Measurements from ENCODE around the gene KLF4. TPM values are rescaled to one million over a fixed set of nuclear protein-coding genes. Genes with fewer than 3 reads are reported as not detected.

Gene KLF4
- polyA plus RNA-seq, 1 donor (not counting 4 experiments of a cell fraction or from before 2014, with no cell fraction given), result 37.1 TPM

GRCh38 chr9:107443786-107444185, 45.8 kb downstream of the KLF4 start:
- H3K27me3 ChIP-seq (ENCODE audit: control insufficient read depth, extremely low read depth, insufficient read depth, low read length), result no peaks in the 10 kb centered on the region
- no peaks in the 10 kb centered on the region for H4K20me1 ChIP-seq (ENCODE audit: control insufficient read depth, extremely low read depth, insufficient read depth, low read length)
- no peaks in the 10 kb centered on the region for H3K9me1 ChIP-seq (ENCODE audit: control insufficient read depth, extremely low read depth, insufficient read depth, low read length)
- H3K4me2 ChIP-seq (ENCODE audit: control insufficient read depth, extremely low read depth, insufficient read depth, low read depth, low read length), result no peak overlapping the region
- H3K4me3 ChIP-seq (ENCODE audit: control insufficient read depth in 2 of 3, extremely low read depth in 1 of 3, insufficient read depth in 2 of 3, low read depth in 1 of 3, low read length in 3 of 3), result no peak overlapping the region
- FAIRE-seq, result no peak
- TF ChIP-seq EZH2 (IDR thresholded peaks at IDR 0.05; ENCODE audit: low read length), result no peak
- TF ChIP-seq CTCF (optimal IDR thresholded peaks at IDR 0.05 in 1 of 3, IDR thresholded peaks at IDR 0.05 in 1 of 3, conservative IDR thresholded peaks at IDR 0.05 in 1 of 3; ENCODE audit: extremely low read depth in 1 of 3, insufficient read depth in 2 of 3, low read length in 3 of 3), result no peak
- no peak overlapping the region for H3K27ac ChIP-seq (ENCODE audit: control insufficient read depth, insufficient read depth, low read length)
- dilution Hi-C loops (cut with MboI; ENCODE audit: extremely low pct_ligation_motif_present, low sequenced_read_pairs), result no loop called here
- no peak overlapping the region for H2AFZ ChIP-seq (ENCODE audit: control insufficient read depth, low read length)
- H3K4me1 ChIP-seq (ENCODE audit: control insufficient read depth, extremely low read depth, insufficient read depth, low read length), result peaks cover 14% of the 10 kb centered on the region
- H3K36me3 ChIP-seq (ENCODE audit: control insufficient read depth in 2 of 2, extremely low read depth in 1 of 2, insufficient read depth in 2 of 2, low read length in 2 of 2), result no peaks in the 10 kb centered on the region
- H3K79me2 ChIP-seq (ENCODE audit: control insufficient read depth, insufficient read depth, low read length), result no peaks in the 10 kb centered on the region
- H3K9ac ChIP-seq (ENCODE audit: control insufficient read depth, extremely low read depth, insufficient read depth, low read length), result no peak overlapping the region
- no peaks in the 10 kb centered on the region for H3K9me3 ChIP-seq (ENCODE audit: control insufficient read depth, low read depth, low read length)
- DNase-seq (ENCODE audit: low read depth, low spot score), result no peak

GRCh38 chr9:107439991-107440456, 49.5 kb downstream of the KLF4 start:
- TF ChIP-seq EZH2 (IDR thresholded peaks at IDR 0.05; ENCODE audit: low read length), result no peak
- TF ChIP-seq CTCF (optimal IDR thresholded peaks at IDR 0.05 in 1 of 3, IDR thresholded peaks at IDR 0.05 in 1 of 3, conservative IDR thresholded peaks at IDR 0.05 in 1 of 3; ENCODE audit: extremely low read depth in 1 of 3, insufficient read depth in 2 of 3, low read length in 3 of 3), result no peak
- no peak overlapping the region for H3K27ac ChIP-seq (ENCODE audit: control insufficient read depth, insufficient read depth, low read length)

More at GRCh38 chr9:107439991-107440456, 49.5 kb downstream of the KLF4 start:
- FAIRE-seq (no peak), DNase-seq (ENCODE audit: low read depth, low spot score) (no peak)
- Histone ChIP-seq H3K27me3 (ENCODE audit: control insufficient read depth, extremely low read depth, insufficient read depth, low read length) (no peaks in the 10 kb centered on the region), H3K9me3 (ENCODE audit: control insufficient read depth, low read depth, low read length) (no peaks in the 10 kb centered on the region), H3K4me1 (ENCODE audit: control insufficient read depth, extremely low read depth, insufficient read depth, low read length) (peaks cover 9% of the 10 kb centered on the region), H3K9ac (ENCODE audit: control insufficient read depth, extremely low read depth, insufficient read depth, low read length) (no peak overlapping the region), H3K79me2 (ENCODE audit: control insufficient read depth, insufficient read depth, low read length) (no peaks in the 10 kb centered on the region), H4K20me1 (ENCODE audit: control insufficient read depth, extremely low read depth, insufficient read depth, low read length) (no peaks in the 10 kb centered on the region), H3K4me2 (ENCODE audit: control insufficient read depth, extremely low read depth, insufficient read depth, low read depth, low read length) (no peak overlapping the region), H2AFZ (ENCODE audit: control insufficient read depth, low read length) (no peak overlapping the region), H3K36me3 (ENCODE audit: control insufficient read depth in 2 of 2, extremely low read depth in 1 of 2, insufficient read depth in 2 of 2, low read length in 2 of 2) (no peaks in the 10 kb centered on the region), H3K4me3 (ENCODE audit: control insufficient read depth in 2 of 3, extremely low read depth in 1 of 3, insufficient read depth in 2 of 3, low read depth in 1 of 3, low read length in 3 of 3) (no peak overlapping the region), H3K9me1 (ENCODE audit: control insufficient read depth, extremely low read depth, insufficient read depth, low read length) (no peaks in the 10 kb centered on the region)
- dilution Hi-C loops (cut with MboI; ENCODE audit: extremely low pct_ligation_motif_present, low sequenced_read_pairs), result no loop called here

Measured in keratinocyte (primary cell).